ENCODE results near the gene ABHD12. TPM values are rescaled to one million over a fixed set of nuclear protein-coding genes. Genes with fewer than 3 reads are reported as not detected.

The ABHD12 gene
- total and polyA plus RNA-seq, 10 of the 15 experiments (the other 5 are each of a cell fraction or from before 2014, with no cell fraction given) = 1.5 to 61.8 (median 26.7) TPM

DNA sequence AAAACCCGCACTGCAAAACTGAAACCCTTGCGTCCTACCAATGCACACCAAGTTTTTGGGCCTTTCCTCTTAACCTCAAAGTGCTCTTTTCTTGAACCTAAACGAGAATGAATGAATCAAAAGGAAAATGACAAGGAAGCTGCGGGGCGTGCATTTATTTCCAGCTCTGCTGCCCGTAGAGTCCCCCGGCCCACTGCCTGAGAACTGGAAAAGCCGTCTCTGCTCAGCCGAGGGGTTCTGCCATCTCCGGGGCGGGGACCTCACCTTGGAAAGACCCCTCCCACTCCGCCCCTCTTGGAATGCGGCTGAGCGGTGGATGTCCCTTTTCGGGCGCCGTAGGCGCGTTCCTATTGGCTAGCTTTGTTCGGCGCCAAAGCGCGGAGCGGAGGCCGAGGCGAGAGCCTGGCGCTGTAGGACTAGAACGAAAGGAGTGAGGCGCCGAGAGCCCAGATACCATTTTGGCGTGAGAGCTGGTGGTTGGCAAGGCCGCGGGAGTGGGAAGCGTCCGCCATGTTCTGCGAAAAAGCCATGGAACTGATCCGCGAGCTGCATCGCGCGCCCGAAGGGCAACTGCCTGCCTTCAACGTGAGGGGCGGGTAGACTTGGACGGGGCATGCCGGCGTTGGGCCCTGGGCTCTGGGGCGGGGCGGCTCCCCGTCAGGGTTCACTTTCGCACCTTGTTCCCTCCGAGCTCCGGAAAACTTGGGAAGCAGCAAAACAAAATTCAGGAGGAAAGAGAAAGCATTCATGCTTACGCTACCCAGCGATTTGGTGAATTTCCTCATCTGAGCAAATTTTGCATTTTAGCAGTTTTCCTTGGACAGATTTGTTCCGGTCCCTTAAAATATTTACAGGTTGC lies 16.9 kb upstream of the ABHD12 start, which contains the start of gene GINS1 (continued):
- TF ChIP-seq REST (IDR thresholded peaks at IDR 0.05; ENCODE audit: low read depth, low read length) (no peak), RELB (IDR thresholded peaks at IDR 0.05; ENCODE audit: low read depth) (peak; percentile 96), IRF4 (IDR thresholded peaks at IDR 0.05; ENCODE audit: low read depth, low read length) (0 out of 2 replicates have a peak, but pooled peaks have one; percentile 16), EP300 (IDR thresholded peaks at IDR 0.05; ENCODE audit: borderline replicate concordance in 1 of 2, control insufficient read depth in 1 of 2, low read depth in 2 of 2, low read length in 2 of 2) (no peak), PBX3 (IDR thresholded peaks at IDR 0.05; ENCODE audit: insufficient replicate concordance, low read depth, low read length) (no peak), JUND (IDR thresholded peaks at IDR 0.05; ENCODE audit: low read depth, low read length) (no peak), MYC (IDR thresholded peaks at IDR 0.05; ENCODE audit: insufficient read depth, insufficient read length, insufficient replicate concordance, low read length, severe bottlenecking) (no peak), CTCF (IDR thresholded peaks at IDR 0.05 in 2 of 3, conservative IDR thresholded peaks at IDR 0.05 in 1 of 3; ENCODE audit: control insufficient read depth in 2 of 3, extremely low read depth in 1 of 3, insufficient read depth in 1 of 3, low read depth in 3 of 3, low read length in 3 of 3) (no peak), MLLT1 (IDR thresholded peaks at IDR 0.05) (no peak)
- TF ChIP-seq, protein P1, sequence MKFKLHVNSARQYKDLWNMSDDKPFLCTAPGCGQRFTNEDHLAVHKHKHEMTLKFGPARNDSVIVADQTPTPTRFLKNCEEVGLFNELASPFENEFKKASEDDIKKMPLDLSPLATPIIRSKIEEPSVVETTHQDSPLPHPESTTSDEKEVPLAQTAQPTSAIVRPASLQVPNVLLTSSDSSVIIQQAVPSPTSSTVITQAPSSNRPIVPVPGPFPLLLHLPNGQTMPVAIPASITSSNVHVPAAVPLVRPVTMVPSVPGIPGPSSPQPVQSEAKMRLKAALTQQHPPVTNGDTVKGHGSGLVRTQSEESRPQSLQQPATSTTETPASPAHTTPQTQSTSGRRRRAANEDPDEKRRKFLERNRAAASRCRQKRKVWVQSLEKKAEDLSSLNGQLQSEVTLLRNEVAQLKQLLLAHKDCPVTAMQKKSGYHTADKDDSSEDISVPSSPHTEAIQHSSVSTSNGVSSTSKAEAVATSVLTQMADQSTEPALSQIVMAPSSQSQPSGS (IDR thresholded peaks at IDR 0.05; ENCODE audit: low read length) = no peak
- TF ChIP-seq, protein P2, sequence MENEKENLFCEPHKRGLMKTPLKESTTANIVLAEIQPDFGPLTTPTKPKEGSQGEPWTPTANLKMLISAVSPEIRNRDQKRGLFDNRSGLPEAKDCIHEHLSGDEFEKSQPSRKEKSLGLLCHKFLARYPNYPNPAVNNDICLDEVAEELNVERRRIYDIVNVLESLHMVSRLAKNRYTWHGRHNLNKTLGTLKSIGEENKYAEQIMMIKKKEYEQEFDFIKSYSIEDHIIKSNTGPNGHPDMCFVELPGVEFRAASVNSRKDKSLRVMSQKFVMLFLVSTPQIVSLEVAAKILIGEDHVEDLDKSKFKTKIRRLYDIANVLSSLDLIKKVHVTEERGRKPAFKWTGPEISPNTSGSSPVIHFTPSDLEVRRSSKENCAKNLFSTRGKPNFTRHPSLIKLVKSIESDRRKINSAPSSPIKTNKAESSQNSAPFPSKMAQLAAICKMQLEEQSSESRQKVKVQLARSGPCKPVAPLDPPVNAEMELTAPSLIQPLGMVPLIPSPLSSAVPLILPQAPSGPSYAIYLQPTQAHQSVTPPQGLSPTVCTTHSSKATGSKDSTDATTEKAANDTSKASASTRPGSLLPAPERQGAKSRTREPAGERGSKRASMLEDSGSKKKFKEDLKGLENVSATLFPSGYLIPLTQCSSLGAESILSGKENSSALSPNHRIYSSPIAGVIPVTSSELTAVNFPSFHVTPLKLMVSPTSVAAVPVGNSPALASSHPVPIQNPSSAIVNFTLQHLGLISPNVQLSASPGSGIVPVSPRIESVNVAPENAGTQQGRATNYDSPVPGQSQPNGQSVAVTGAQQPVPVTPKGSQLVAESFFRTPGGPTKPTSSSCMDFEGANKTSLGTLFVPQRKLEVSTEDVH (IDR thresholded peaks at IDR 0.05; ENCODE audit: low read depth, partially characterized antibody) = peak; percentile 35
